GM10266 (cell line): ENCODE results near the gene CADM1.

Source experiments
- DNase-seq: peaks from one replicate; pipeline ENCODE4 v3.0.0; 2012; ENCODE audit errors: extremely low spot score
- TF ChIP-seq, protein P1 (sequence below): IDR thresholded peaks from 2 replicates; pipeline ENCODE4 v1.5.1; 2012; ENCODE audit warnings: mild to moderate bottlenecking, low read depth; ENCODE audit not compliant: control insufficient read depth, insufficient read depth; ENCODE audit errors: missing control alignments

The CADM1 gene

DNA sequence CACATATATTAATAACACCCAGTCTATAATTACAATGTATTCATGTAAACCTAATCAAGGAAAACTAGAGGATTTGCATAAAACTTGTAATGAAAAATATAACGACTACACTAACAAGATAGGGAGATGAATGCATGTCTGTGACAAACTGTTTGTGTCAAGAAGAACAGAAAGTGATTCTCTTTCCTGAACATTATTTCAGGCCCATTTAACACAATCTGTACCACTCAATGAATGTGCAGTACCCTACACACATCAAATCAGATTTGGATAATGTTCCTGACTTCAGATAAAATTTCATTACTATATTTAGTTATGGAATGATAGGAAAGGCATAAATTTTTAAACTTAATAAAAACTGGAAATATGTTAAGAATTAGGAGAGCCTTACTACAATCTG, 93.1 kb downstream of the CADM1 start:
- no peak for DNase-seq
- TF ChIP-seq, protein P1, sequence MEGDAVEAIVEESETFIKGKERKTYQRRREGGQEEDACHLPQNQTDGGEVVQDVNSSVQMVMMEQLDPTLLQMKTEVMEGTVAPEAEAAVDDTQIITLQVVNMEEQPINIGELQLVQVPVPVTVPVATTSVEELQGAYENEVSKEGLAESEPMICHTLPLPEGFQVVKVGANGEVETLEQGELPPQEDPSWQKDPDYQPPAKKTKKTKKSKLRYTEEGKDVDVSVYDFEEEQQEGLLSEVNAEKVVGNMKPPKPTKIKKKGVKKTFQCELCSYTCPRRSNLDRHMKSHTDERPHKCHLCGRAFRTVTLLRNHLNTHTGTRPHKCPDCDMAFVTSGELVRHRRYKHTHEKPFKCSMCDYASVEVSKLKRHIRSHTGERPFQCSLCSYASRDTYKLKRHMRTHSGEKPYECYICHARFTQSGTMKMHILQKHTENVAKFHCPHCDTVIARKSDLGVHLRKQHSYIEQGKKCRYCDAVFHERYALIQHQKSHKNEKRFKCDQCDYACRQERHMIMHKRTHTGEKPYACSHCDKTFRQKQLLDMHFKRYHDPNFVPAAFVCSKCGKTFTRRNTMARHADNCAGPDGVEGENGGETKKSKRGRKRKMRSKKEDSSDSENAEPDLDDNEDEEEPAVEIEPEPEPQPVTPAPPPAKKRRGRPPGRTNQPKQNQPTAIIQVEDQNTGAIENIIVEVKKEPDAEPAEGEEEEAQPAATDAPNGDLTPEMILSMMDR = no peak

DNA sequence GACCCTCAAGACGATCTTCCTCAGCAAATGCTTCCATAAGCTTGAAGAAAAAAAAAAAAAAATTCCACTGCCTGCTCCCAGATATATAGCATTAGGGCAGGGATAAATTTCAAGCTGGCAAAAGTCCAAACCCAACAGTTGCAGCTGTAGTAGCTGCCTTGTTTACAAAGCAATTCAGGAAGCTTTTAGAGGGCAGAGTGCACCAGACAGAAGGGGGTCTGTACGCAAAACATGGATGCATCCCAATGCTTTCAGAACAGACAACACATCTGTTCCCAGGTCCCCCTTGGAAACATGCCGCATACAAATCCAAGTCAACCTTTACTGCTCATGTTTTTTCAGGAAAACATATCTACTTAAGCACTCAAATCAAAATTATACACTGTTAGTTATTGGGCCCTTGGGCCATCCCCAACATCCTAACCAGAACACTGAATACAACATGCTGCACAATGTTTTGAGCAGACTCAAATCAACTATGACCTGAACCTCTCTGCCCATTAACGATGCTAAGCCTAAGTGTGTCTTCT, 94.5 kb downstream of the CADM1 start:
- TF ChIP-seq, protein P1 = no peak

DNA sequence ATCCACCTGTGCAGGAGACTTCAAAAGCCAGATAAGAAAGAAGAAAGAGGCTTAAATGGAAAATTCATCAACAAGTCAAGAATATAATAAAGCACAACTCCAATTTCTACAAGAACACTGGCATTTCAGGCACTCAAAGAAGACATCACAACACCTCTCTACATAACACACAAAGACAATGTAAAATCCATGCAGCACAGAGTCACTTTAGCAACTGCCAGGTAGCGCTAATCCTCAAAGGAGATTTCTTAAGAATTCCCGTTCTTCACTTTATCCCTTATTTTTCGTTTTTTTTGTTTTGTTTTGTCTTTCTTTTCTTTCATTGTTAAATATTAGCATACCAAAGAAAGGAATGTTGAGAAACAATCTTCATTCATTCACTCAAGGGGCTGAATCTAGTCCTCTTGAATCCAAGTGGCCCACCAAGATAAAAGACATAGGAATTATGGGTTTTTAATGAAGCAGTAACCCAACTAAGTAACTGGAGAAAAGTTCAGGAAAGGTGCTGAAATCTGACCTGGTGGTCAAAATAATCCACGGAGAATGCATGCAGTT, 95.0 kb downstream of the CADM1 start:
- TF ChIP-seq, protein P1 = no peak

More for the DNA sequence above, 94.5 kb downstream of the CADM1 start:
- no peak for DNase-seq

DNA sequence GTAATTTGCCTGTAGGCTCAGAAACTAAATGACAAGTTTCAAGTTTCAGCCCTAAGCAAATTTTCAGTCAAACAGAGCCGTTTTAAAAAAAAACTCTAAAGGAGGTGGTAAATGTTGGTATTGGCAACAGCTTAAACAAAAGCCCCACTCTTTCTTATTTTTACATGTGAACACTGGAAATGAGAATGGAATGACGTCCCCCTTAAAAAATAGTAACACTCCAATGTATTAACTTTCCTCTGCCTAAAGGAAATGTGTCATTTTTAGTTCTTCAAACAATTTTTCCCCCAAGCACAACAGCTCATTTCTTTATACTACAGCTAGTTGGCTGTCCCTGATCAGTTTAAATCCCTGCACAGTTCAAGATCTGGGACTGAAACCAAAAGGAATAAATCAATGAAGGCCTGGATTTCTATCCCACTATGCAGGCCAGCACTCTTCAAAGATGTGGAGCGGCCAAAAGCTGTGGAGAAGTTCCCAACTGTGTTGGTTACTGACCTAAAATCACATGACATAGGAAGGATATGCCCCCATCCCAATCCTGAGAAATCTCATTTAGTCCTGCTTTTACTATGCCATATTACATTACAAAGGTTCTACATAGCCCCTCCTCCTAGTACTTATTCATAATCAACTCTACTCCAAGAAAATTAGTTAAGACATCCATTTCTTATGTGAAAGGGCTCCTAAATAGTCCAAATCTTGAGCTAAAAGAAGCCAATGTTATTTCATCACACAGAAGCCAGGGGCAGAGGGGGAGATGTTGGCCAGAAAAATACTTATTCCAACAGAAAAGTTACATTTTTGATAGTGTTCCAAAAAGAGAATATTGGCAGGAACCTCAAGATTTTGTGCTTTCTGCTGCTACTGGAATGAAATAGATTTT, 95.9 kb downstream of the CADM1 start:
- TF ChIP-seq, protein P1 = no peak
- no peak for DNase-seq

More for the DNA sequence above, 95.0 kb downstream of the CADM1 start:
- DNase-seq = no peak

DNA sequence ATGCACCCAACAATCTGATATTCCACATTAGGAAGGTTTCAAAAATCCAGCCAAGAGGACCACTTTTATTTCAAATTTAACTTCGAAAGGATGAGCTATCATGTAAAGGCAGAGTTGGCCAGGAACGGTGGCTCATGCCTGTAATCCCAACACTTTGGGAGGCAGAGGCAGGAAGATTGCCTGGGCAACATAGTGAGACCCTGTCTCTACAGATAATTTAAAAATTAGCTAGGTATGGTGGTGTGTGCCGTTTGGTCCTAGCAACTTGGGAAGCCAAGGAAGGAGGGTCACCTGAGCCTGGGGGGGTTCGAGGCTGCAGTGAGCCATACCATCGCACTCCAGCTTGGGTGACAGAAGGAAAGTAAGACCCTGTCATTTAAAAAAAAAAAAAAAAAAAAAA, 96.7 kb downstream of the CADM1 start:
- TF ChIP-seq, protein P1 = no peak
- no peak for DNase-seq

DNA sequence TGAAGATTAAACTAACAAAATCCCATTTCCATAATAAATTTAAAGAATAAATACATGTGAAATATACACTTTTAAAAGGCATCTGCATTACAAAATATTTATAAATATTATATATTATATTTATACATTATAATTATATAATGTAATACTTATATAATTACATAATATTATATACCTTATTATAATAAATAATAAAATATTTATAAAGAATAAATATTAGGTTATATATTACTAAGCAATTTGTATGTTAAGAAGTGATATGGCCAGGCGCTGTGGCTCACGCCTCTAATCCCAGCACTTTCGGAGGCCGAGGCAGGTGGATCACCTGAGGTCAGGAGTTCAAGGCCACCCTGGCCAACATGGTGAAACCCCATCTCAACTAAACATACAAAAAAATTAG, 97.8 kb downstream of the CADM1 start:
- no peak for DNase-seq
- TF ChIP-seq, protein P1 = no peak
